Bronchial epithelial cell (primary cell): ENCODE measurements around the gene WASF3. TPM values are rescaled to one million over a fixed set of nuclear protein-coding genes. Genes with fewer than 3 reads are reported as not detected.

ENCODE experiments used
- DNase-seq: peaks from one replicate; pipeline ENCODE4 v3.0.0-alpha.2; 2010; ENCODE audit warnings: low read depth
- FAIRE-seq: peaks from 2 replicates; lab custom pipeline; 2011; peaks lifted over from hg19 to GRCh38; lab: Jason Lieb, UNC
- H3K27me3 ChIP-seq: 2 replicates; pipeline ENCODE4 v1.5.1; 2011; ENCODE audit warnings: low read length; ENCODE audit not compliant: control insufficient read depth, insufficient read depth
- H3K36me3 ChIP-seq: 2 replicates; pipeline ENCODE4 v1.5.1; 2011; ENCODE audit warnings: low read length; ENCODE audit not compliant: control insufficient read depth, insufficient read depth
- H3K4me3 ChIP-seq: 2 replicates; pipeline ENCODE4 v1.5.1; 2011; ENCODE audit warnings: mild to moderate bottlenecking, low read depth, low read length, control low read depth
- CTCF ChIP-seq: IDR thresholded peaks from 2 replicates; pipeline ENCODE4 v1.5.1; 2011; ENCODE audit warnings: mild to moderate bottlenecking, moderate library complexity, low read length, control low read depth, inconsistent platforms; ENCODE audit not compliant: insufficient read depth, severe bottlenecking
- total RNA-seq: library from RNA; depleted of rRNA; stranded (reverse); fragments of >200 nt; gene quantifications from 2 replicates; pipeline ENCODE4 v1.2.1, GENCODE V29; 2014

Gene WASF3
- total RNA-seq, 1 donor from 2014 or later: 4.5 TPM

- Histone ChIP-seq H3K36me3 (no peaks in the 10 kb centered on the region), H3K27me3 (no peaks in the 10 kb centered on the region), H3K4me3 (no peak overlapping the region)
- FAIRE-seq: no peak
- DNase-seq: no peak
- TF ChIP-seq CTCF: no peak
Observed at GRCh38 chr13:26604784-26605545, 47.5 kb downstream of the WASF3 start.

GRCh38 chr13:26605845-26606244 is 48.4 kb downstream of the WASF3 start:
- H3K4me3 ChIP-seq: no peak overlapping the region
- TF ChIP-seq CTCF: no peak
- H3K36me3 ChIP-seq: no peaks in the 10 kb centered on the region
- DNase-seq: no peak
- FAIRE-seq: no peak
- no peaks in the 10 kb centered on the region for H3K27me3 ChIP-seq

DNA sequence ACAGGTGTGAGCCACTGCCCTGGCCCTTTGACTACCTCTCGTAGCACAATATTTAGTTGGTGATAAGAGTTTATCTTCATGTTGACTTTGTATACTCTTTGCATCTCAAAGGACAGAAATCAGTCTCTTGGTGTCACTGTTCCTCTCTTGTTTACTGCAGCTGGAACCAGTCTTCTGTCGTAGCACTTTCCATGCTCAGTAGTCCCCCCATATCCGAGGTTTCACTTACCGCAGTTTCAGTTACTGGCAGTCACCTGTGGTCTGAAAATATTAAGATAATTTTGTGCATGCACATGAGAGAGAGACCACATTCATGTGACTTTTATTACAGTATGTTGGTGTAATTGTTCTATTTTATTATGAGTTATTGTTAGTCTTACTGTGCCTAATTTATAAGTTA is 49.1 kb downstream of the WASF3 start:
- DNase-seq: no peak
- Histone ChIP-seq H3K27me3 (no peaks in the 10 kb centered on the region), H3K4me3 (no peak overlapping the region), H3K36me3 (no peaks in the 10 kb centered on the region)
- no peak for TF ChIP-seq CTCF
- no peak for FAIRE-seq

DNA sequence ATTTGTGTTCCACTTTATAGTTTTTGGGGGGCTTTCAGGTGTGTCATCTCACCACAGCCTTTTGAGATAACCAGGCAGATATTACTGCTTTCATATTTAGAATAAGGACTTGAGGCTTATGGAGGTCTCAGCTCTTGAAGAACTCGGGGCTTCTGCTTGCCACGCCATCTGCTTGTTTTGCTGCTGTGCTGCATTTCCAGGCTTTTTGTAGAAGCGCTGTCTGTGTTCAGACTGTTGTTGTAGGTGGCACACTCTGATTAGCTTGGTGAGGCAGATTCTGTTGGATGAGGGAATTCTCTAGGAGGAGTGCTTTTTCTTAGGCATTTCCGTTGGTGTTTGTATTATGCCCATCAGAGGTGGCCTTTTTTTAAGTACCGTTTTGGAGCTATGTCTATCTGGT is 57.2 kb downstream of the WASF3 start:
- Histone ChIP-seq H3K27me3 (no peaks in the 10 kb centered on the region), H3K4me3 (no peak overlapping the region), H3K36me3 (no peaks in the 10 kb centered on the region)
- DNase-seq (no peak), FAIRE-seq (no peak)
- TF ChIP-seq CTCF: no peak

GRCh38 chr13:26616126-26616525 is 58.6 kb downstream of the WASF3 start:
- FAIRE-seq (no peak), DNase-seq (peak; percentile 94)
- Histone ChIP-seq H3K36me3 (no peaks in the 10 kb centered on the region), H3K4me3 (no peak overlapping the region), H3K27me3 (no peaks in the 10 kb centered on the region)
- no peak for TF ChIP-seq CTCF

- no peaks in the 10 kb centered on the region for H3K36me3 ChIP-seq
- FAIRE-seq (no peak), DNase-seq (no peak)
- no peak overlapping the region for H3K4me3 ChIP-seq
- no peaks in the 10 kb centered on the region for H3K27me3 ChIP-seq
- TF ChIP-seq CTCF: no peak
Observed at GRCh38 chr13:26618726-26619125, 61.2 kb downstream of the WASF3 start.
